ENCODE measurements around the gene HCFC1R1. TPM values are rescaled to one million over a fixed set of nuclear protein-coding genes. Genes with fewer than 3 reads are reported as not detected.
"Not testable (repeated sequence)": the region's sequence is repeated elsewhere in the genome, so short reads cannot be mapped to it uniquely, and the experiment has no call there.

HCFC1R1 gene
- total RNA-seq, 1 donor from 2014 or later, result 3.1 TPM

DNA sequence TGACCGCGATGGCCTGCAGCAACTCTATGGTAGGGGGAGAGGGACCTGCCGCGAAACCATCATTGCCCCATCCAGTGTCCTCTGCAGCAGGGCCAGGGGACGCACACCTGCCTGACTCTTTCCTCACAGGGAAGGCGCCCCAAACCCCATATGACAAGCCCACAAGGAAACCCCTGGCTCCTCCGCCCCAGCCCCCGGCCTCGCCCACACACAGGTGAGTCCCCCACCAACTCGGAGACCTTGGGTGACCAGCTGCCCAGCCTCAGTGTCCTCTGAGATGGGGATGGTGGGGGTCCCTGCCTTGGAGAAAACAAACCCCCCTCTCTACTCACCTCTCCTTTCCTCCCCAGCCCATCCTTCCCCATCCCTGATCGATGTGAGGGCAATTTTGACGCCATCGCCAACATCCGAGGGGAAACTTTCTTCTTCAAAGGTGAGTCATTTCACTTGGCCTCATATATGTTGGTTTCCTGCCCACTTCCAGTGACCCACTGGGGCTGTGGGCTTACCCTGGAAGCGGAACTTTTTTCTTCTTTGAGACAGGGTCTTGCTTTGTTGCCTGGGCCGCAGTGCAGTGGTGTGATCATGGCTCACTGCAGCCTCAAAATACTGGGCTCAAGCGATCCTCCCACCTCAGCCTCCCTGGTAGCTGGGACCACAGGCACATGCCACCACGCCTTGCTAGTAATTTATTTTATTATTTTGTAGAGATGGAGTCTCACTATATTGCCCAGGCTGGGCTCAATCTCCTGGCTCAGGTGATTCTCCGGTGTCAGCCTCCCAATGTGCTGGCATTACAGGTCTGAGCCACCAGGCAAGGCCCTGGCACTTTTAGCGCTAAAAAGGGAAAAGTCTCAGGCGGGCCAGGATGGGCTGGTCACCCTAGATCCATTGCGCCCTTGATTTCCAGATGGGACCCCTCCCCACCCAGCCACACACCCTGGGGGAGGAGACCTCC is 33.7 kb upstream of the HCFC1R1 start:
- DNase-seq (ENCODE audit: low read depth in 2 of 2), result no peak

DNA sequence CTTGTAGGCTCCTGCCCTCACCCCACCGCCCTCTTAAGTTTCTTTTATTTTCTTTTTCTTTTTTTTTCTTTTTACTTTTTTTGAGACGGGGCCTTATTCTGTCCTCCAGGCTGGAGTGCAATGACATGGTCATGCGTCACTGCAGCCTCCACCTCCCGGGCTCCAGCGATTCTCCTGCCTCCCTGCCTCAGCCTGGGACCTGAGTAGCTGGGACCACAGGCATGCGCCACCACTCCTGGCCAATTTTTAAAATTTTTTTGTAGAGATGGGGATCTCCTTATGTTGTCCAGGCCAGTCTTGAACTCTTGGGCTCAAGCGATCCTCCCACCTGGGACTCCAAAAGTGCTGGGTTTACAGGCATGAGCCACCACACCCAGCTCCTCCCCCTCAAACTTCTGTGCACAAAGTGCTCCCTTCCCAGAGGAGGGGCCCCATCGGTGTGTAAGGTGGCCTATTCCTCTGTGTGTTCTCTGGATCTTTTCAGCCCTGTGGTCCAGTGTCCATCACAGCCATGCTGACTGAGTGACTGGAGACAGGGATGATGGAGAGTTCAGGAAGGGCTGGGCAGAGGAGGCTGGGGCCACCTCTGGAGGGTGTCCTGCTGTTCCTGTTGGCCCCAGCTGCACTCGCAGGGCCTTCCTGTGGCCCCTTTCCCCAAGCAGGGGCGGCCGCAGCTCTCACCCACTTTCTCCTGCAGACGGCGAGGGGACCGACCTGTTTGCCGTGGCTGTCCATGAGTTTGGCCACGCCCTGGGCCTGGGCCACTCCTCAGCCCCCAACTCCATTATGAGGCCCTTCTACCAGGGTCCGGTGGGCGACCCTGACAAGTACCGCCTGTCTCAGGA is 32.8 kb upstream of the HCFC1R1 start:
- DNase-seq (ENCODE audit: low read depth in 2 of 2), result no peak

DNA sequence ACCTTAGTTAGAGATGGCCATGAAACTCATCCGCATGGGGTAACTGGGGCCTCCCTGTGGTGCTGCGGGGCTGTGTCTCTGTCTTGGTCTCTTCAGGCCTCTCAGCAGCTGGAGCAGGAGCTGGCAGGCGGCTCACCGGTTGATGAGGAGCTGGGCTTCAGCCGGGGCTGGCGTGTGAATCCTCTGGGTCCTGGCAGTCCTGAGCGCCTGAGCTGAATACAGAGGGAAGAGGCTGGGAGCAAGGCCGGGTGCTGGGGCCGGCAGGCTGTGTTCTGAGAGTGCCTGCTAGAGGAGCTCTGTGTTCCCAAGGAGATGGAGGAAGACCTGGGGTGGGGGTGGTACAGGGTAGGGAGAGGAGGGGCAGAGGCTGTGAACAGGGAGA is 32.0 kb upstream of the HCFC1R1 start:
- not testable (repeated sequence) for DNase-seq (ENCODE audit: low read depth in 2 of 2)

DNA sequence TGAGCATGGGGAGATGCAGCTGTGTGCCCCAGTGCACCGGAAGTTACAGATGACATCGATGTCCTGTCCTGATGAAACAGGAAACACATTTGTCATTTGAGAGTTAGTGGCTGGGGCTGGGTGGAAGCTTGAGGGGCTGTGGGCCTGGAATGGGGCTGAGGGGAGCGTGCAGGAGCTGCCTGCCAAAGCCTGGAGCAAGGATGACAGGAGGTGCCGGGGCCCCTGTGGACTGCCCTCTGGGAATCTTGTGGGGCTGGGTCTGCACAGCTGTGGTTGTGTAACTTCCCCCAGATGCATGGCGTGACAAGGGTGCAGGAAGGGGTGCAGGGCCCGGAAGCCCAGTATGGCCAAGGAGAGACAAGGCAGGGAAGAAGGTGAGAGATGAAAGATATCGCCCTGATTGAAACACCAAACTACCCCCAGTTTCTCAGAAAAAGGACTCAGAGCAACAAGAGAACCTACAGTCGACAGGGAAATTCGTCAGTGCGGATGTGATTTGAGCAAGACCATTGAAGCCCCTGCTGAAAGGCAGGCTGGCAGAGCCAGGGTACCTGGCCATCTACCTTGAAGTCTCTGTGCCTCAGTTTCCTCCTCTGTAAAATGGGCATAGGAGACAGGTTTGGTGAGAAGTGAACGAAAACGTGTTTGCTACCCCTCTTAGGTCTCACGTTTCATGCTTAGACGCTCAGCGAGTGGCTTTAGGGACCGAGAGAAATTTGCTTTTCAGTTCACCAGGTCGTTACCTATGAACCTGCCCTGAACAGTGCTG is 31.4 kb upstream of the HCFC1R1 start:
- no peak for DNase-seq (ENCODE audit: low read depth in 2 of 2)

DNA sequence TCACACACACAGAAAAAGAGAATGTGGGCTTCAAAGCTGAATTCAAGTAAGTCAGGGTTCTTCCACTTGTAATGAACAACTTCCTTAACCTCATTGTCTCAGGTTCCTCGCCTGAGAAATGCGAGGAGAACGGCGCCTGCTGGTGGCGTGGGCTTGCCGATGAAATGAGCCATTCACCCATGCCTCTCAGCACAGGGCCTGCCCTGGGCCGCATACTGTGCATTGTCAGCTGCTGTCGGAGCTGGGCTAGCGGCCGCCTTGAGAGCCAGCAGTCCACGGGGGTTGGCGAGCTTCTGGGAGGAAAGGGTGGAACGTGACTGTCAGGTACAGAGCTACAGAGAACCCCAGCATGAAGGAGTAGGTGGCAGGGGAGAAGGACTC is 29.6 kb upstream of the HCFC1R1 start:
- not testable (repeated sequence) for DNase-seq (ENCODE audit: low read depth in 2 of 2)

DNA sequence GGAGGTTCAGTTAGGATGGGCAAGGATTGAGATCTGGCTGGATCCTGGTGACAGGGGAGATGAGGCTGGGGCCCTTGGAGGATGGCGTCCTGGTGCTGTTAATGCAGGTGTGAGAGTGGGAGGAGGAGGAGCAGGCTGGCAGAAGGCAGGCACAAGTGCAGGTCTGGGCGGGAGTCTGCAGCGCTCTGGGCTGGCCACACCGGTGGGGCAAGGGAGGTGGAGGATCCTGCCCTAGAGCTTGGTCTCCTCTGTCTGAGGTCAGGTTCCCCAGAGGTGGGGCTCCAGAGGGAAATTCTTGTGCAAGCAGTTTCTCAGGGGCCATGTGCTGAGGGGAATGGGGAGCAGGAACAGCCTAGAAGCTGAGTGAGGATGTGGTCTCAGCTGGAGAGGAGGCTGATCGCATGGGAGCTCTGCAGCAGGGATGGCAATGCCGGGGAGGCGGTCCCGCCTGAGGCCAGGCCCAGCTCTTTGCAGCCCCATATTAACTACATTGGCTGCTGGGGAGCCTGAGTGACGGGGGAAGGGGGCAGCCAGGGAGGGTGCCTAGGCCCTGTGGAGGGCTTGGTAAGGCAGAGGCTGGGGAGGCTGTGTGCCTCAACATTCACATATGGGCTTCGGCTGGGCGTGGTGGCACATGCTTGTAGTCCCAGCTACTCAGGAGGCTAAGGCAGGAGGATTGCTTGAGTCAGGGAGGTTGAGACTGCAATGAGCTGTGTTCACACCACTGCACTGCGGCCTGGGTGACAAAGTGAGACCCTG is 29.0 kb upstream of the HCFC1R1 start:
- DNase-seq (ENCODE audit: low read depth in 2 of 2), result not testable (repeated sequence)

DNA sequence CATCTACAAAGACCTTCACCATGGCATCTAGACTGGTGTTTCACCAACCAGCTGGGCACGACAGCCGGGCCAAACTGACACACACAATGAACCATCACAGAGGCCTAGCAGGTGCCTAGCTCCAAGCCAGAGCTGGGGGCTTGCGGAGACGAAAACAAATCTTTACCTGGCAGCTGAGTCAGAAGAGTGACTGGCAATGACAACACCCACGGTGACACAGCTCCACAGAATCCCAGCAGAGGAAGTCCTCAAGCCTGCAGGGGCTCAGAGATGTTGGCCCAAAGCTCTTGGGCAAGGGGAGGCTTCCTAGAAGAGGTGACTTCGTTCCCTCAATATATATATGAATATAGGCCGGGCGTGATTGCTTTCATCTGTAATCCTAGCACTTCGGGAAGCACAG is 27.8 kb upstream of the HCFC1R1 start:
- DNase-seq (ENCODE audit: low read depth in 2 of 2), result no peak

DNA sequence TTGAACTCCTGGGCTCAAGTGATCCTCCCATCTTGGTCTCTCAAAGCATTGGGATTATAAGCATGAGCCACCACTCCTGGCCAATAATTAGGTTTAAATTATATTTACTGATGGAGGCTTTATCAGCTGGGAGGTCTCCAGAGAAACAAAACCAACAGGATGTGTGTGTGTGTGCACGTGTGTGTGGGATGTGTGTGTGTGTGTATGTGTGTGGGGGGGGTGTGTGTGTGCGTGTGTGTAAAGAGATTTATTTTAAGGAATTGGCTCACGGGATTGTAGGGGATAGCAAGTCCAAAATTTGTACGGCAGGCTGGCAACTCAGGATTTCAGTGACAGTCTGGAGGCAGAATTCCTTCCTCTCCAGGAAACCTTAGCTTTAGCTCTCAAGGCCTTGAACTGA is 27.3 kb upstream of the HCFC1R1 start:
- DNase-seq (ENCODE audit: low read depth in 2 of 2), result no peak

DNA sequence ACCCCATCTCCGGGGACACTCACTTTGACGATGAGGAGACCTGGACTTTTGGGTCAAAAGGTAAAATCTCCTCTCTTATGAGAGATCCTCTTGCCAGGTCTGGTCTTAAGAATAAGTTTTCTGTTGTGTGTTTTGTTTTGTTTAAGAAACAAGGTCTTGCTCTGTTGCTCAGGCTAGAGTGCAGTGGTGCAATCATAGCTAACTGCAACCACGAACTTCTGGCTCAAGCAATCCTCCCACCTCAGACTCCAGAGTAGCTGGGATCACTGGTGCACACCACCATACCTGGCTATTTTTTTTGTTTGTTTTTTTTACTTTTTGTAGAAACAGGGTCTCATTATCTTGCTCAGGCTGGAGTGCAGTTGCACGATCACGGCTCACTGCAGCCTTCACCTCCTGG is 26.7 kb upstream of the HCFC1R1 start:
- DNase-seq (ENCODE audit: low read depth in 2 of 2), result no peak

DNA sequence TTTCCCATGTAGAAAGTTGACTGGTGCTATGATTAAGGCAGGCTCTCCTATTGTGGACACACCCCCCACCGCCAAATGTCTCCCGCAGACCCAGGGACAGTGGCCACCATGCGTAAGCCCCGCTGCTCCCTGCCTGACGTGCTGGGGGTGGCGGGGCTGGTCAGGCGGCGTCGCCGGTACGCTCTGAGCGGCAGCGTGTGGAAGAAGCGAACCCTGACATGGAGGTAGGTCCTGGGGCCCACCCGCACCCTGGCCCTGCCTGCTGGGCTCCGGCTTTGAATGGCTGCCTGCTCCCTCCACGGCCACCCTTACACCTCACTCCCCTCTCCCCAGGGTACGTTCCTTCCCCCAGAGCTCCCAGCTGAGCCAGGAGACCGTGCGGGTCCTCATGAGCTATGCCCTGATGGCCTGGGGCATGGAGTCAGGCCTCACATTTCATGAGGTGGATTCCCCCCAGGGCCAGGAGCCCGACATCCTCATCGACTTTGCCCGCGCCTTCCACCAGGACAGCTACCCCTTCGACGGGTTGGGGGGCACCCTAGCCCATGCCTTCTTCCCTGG is 26.3 kb upstream of the HCFC1R1 start:
- no peak for DNase-seq (ENCODE audit: low read depth in 2 of 2)

GRCh38 chr16:3047387-3047720 is 23.6 kb upstream of the HCFC1R1 start:
- no peak for DNase-seq (ENCODE audit: low read depth in 2 of 2)

GRCh38 chr16:3046641-3047386 is 23.1 kb upstream of the HCFC1R1 start:
- no peak for DNase-seq (ENCODE audit: low read depth in 2 of 2)

DNA sequence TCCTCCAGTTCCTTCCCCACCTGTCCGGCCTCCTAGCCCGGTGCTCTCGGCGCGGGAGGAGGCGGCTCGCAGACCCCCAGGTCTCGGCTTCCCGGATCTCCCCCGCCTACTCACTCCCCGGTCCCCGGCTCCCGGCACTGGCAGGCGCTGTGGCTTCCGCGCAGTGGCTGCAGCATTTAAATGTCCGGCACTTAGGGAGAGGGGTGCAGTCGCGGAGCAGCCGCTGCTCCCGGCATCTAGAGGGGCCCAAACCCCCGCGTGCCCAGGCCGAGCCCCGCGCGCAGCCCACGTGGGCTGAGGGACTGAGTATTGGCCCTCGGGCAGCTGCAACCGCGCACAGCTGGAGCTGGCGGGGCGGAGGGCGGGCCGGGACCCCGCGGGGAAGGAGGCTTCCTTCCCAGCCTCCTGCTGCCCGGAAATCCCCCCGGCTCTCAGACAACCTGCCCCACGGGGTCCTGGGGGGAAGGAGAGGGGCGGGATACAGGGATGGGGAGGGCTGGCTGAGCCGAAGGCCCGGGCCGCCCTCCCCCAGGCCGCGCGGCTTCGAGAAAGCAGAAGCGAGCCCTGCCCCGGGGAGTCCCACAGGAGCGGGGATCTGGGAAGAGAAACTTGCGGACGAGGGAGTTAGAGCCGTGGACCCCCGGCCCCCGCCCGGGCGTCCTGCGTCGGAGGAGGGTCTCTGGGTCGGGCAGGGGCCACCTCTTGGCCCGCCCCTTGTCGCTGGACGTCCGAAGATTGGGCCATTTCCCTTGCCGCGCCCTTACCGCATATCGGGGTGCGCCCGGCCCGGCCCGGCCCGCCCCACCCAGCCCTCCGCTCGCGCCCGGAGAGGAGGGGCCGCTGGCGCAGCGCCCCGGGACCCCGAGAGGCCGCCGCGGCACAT is 22.3 kb upstream of the HCFC1R1 start, which contains the start of gene MMP25:
TSS of gene MMP25 (plus strand) at position 804 of the 883 bp plus-strand sequence. CDS start 357 bp downstream, outside the sequence.
- no peak for DNase-seq (ENCODE audit: low read depth in 2 of 2)

GRCh38 chr16:3044708-3045107 is 21.0 kb upstream of the HCFC1R1 start:
- DNase-seq (ENCODE audit: low read depth in 2 of 2), result no peak

DNA sequence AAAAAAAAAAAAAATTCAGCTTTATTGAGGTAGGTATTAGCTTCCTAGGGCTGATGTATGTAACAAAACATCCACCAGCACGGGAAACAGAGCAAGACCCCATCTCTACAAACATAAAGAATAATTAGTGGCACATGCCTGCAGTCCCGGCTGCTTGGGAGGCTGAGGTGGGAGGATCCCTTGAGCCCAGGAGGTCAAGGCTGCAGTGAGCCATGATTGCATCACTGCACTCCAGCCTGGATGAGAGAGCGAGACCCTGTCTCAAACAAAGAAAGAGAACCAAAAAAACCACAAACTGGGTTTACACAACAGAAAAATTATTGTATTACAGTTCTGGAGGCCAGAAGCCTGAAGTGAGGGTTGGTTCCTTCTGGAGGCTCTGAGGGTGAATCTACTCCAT is 18.6 kb upstream of the HCFC1R1 start:
- no peak for DNase-seq (ENCODE audit: low read depth in 2 of 2)

GRCh38 chr16:3038896-3039295 is 15.2 kb upstream of the HCFC1R1 start:
- no peak for DNase-seq (ENCODE audit: low read depth in 2 of 2)

- no peak for DNase-seq (ENCODE audit: low read depth in 2 of 2)
Observed at GRCh38 chr16:3038256-3038655, 14.5 kb upstream of the HCFC1R1 start.

GRCh38 chr16:3036726-3037315 is 13.1 kb upstream of the HCFC1R1 start, which contains the start of gene BICDL2:
Gene BICDL2 (minus strand): TSS chr16:3036944. CDS start chr16:3035496, 1,448 bp downstream.
- DNase-seq (ENCODE audit: low read depth in 2 of 2), result no peak
